K562 treated with DMSO at 1 percent for 12 hours (cell line): ENCODE data around the gene CHCT1. TPM values are rescaled to one million over a fixed set of nuclear protein-coding genes. Genes with fewer than 3 reads are reported as not detected.

Experiments
- total RNA-seq: library from RNA; unstranded; fragments of 300-600 nt; gene quantifications from 2 replicates; pipeline ENCODE4 v1.2.3, GENCODE V29; 2022; ENCODE audit not compliant: insufficient read depth

CHCT1 gene
- not detected in 2 replicates for total RNA-seq

DNA sequence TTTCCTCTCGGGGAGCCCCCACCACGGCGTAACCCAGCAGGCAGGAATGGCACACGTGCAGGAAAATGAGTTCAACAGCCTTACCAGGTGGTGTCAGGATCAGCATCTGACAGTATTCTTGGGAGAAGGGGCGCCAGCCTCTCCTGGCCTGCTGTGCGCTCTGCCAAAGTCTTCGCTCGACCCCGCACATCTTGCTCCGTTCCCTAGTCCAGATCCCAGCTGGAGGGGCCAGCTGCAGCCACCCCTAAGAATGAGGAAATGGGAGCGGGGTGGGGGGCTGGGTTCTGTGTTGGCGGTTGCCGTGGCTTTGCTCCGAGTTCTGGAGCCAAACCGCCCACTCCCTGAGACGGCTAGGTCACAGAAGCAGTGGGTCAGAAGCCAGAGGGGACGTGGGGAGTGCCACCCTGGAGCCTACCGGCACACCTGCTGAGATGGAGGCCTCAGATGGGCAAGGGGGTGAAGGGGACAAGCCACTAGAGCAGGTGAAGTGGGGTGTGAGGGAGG, at the start of gene CHCT1:
Gene CHCT1 (plus strand): TSS at position 328 of the 504 bp plus-strand sequence. CDS start 104 bp downstream, at position 432.

DNA sequence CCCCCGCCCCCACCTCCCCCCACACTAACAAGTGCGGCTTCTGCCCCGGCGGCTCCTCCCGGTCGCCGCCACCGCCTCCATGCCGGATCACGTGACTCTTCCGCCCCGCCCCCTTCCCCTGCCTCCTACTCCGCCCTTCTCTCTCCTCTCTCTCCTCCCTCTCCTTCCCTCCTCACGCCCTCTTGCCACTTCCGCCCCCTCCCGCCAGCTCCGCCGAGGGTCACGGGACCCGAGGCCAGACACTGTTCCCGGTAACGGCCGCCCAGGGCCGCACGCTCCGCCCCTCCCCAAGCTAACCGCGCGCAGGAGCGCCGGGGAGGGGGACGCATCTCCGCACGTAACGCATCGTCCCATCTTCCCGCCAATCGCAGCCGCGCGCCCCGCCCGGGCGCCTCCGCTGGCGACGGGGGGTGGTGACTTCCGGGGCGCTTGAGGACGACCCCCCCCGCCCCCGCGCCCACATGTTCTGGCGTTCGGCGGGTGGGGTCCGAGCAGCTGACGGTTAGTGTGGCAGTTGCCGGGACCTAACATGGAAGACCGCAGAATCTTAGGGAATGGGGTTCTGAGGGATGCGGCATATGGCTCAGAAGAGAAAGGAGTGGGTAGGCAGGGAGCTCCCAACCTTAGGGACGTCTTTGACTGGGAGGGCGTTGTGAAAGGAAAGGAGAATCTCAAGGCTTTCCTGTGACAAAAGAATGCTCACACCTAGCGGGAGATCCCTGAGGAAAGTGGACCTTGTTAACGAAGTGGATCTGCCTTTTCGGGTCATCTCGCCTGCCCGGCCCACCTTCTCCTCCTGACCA, 30.0 kb upstream of the CHCT1 start, which contains the start of gene USP32:
Gene USP32 (minus strand): TSS at position 92 of the 803 bp plus-strand sequence. CDS start 194 bp downstream, outside the sequence.

Other genes starting within 250 kb of the CHCT1 start
- 15.7 and 32.3 TPM in 2 replicates for gene USP32, start 30.4 kb upstream of the CHCT1 start, total RNA-seq
- 3.6 and 10.6 TPM in 2 replicates for gene APPBP2, start 103.8 kb downstream of the CHCT1 start, total RNA-seq
- 9.6 and 18.1 TPM in 2 replicates for gene PPM1D, start 177.7 kb downstream of the CHCT1 start, total RNA-seq